ENCODE results near the gene SKIDA1. TPM values are rescaled to one million over a fixed set of nuclear protein-coding genes. Genes with fewer than 3 reads are reported as not detected.

Gene SKIDA1
- total RNA-seq, 1 experiment from 2014 or later = 0.34 TPM

DNA sequence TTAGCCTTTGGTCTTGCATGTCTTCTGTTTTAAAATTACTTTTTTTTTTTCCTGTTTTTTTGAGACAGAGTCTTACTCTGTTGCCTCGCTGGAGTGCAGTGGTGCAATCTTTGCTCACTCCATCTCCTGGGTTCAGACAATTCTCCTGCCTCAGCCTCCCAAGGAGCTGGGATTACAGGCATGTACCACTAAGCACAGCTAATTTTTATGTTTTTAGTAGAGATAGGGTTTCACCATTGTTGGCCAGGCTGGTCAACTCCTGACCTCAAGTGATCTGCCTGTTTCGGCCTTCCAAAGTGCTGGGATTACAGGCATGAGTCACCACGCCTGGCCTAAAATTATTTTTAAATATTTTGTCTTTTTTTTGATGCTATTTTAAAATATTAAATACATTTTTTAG is 47.1 kb upstream of the SKIDA1 start:
- Histone ChIP-seq H3K27me3 (ENCODE audit: insufficient read depth, low read length) (no peaks in the 10 kb centered on the region), H4K20me1 (ENCODE audit: insufficient read depth) (peaks cover 4% of the 10 kb centered on the region; the same call in 1 of the 2 replicates), H3K4me1 (ENCODE audit: control insufficient read depth in 1 of 2, insufficient read depth in 2 of 2, low read length in 2 of 2) (no peaks in the 10 kb centered on the region; a peak in 1 of 4 replicates), H3K4me2 (ENCODE audit: low read length) (no peak overlapping the region), H3K9ac (ENCODE audit: low read length) (no peak overlapping the region), H3K4me3 (replicated peaks in 1 of 2; ENCODE audit: low read depth in 1 of 2, low read length in 2 of 2) (no peak overlapping the region), H3K79me2 (ENCODE audit: insufficient read depth, low read length) (peaks cover 100% of the 10 kb centered on the region), H3K9me3 (ENCODE audit: control insufficient read depth in 1 of 2, insufficient read depth in 1 of 2, low read depth in 1 of 2, low read length in 2 of 2) (no peaks in the 10 kb centered on the region), H3K9me2 (ENCODE audit: insufficient read depth) (no peaks in the 10 kb centered on the region), H3K27ac (ENCODE audit: low read depth, low read length) (no peak overlapping the region), H3K36me3 (ENCODE audit: control insufficient read depth in 1 of 2, insufficient read depth in 2 of 2, low read length in 2 of 2) (no peaks in the 10 kb centered on the region; a peak in 1 of 4 replicates), H2AFZ (ENCODE audit: low read depth, low read length, poor library complexity, severe bottlenecking) (no peak overlapping the region)
- POLR2A ChIA-PET = no interaction called here
- TF ChIP-seq CEBPB (IDR thresholded peaks at IDR 0.05; ENCODE audit: low read depth) (no peak), SRF (IDR thresholded peaks at IDR 0.05; ENCODE audit: low read depth) (no peak), YY1 (IDR thresholded peaks at IDR 0.05; ENCODE audit: extremely low read depth, insufficient replicate concordance, low read depth, low read length) (no peak), ZFX (IDR thresholded peaks at IDR 0.05) (no peak), EZH2 (IDR thresholded peaks at IDR 0.05) (no peak), POLR2A (IDR thresholded peaks at IDR 0.05; ENCODE audit: borderline replicate concordance, extremely low read depth, insufficient read depth, insufficient read length) (no peak), ELF1 (IDR thresholded peaks at IDR 0.05; ENCODE audit: borderline replicate concordance, low read depth) (no peak), TCF7L2 (IDR thresholded peaks at IDR 0.05; ENCODE audit: borderline replicate concordance, extremely low read depth, insufficient read depth, insufficient read length) (no peak), EGR1 (IDR thresholded peaks at IDR 0.05; ENCODE audit: low read depth) (no peak), RAD21 (IDR thresholded peaks at IDR 0.05; ENCODE audit: low read depth) (no peak), CBX3 (IDR thresholded peaks at IDR 0.05; ENCODE audit: low read depth) (no peak), FOSL1 (IDR thresholded peaks at IDR 0.05; ENCODE audit: low read depth) (no peak), POLR2AphosphoS5 (IDR thresholded peaks at IDR 0.05; ENCODE audit: low read depth, low read length) (no peak), SIN3A (IDR thresholded peaks at IDR 0.05; ENCODE audit: low read depth) (no peak), EZH2phosphoT487 (IDR thresholded peaks at IDR 0.05; ENCODE audit: borderline replicate concordance) (no peak)
- TF ChIP-seq, protein P1, sequence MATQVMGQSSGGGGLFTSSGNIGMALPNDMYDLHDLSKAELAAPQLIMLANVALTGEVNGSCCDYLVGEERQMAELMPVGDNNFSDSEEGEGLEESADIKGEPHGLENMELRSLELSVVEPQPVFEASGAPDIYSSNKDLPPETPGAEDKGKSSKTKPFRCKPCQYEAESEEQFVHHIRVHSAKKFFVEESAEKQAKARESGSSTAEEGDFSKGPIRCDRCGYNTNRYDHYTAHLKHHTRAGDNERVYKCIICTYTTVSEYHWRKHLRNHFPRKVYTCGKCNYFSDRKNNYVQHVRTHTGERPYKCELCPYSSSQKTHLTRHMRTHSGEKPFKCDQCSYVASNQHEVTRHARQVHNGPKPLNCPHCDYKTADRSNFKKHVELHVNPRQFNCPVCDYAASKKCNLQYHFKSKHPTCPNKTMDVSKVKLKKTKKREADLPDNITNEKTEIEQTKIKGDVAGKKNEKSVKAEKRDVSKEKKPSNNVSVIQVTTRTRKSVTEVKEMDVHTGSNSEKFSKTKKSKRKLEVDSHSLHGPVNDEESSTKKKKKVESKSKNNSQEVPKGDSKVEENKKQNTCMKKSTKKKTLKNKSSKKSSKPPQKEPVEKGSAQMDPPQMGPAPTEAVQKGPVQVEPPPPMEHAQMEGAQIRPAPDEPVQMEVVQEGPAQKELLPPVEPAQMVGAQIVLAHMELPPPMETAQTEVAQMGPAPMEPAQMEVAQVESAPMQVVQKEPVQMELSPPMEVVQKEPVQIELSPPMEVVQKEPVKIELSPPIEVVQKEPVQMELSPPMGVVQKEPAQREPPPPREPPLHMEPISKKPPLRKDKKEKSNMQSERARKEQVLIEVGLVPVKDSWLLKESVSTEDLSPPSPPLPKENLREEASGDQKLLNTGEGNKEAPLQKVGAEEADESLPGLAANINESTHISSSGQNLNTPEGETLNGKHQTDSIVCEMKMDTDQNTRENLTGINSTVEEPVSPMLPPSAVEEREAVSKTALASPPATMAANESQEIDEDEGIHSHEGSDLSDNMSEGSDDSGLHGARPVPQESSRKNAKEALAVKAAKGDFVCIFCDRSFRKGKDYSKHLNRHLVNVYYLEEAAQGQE (IDR thresholded peaks at IDR 0.05; ENCODE audit: low read depth) = no peak
- TF ChIP-seq, protein P2, sequence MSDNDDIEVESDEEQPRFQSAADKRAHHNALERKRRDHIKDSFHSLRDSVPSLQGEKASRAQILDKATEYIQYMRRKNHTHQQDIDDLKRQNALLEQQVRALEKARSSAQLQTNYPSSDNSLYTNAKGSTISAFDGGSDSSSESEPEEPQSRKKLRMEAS (IDR thresholded peaks at IDR 0.05) = no peak
- TF ChIP-seq, protein P3, sequence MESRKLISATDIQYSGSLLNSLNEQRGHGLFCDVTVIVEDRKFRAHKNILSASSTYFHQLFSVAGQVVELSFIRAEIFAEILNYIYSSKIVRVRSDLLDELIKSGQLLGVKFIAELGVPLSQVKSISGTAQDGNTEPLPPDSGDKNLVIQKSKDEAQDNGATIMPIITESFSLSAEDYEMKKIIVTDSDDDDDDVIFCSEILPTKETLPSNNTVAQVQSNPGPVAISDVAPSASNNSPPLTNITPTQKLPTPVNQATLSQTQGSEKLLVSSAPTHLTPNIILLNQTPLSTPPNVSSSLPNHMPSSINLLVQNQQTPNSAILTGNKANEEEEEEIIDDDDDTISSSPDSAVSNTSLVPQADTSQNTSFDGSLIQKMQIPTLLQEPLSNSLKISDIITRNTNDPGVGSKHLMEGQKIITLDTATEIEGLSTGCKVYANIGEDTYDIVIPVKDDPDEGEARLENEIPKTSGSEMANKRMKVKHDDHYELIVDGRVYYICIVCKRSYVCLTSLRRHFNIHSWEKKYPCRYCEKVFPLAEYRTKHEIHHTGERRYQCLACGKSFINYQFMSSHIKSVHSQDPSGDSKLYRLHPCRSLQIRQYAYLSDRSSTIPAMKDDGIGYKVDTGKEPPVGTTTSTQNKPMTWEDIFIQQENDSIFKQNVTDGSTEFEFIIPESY (IDR thresholded peaks at IDR 0.05; ENCODE audit: extremely low read depth, insufficient replicate concordance, low read length) = no peak
- TF ChIP-seq, protein P4, sequence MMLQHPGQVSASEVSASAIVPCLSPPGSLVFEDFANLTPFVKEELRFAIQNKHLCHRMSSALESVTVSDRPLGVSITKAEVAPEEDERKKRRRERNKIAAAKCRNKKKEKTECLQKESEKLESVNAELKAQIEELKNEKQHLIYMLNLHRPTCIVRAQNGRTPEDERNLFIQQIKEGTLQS (IDR thresholded peaks at IDR 0.05) = no peak
- TF ChIP-seq, protein P5, sequence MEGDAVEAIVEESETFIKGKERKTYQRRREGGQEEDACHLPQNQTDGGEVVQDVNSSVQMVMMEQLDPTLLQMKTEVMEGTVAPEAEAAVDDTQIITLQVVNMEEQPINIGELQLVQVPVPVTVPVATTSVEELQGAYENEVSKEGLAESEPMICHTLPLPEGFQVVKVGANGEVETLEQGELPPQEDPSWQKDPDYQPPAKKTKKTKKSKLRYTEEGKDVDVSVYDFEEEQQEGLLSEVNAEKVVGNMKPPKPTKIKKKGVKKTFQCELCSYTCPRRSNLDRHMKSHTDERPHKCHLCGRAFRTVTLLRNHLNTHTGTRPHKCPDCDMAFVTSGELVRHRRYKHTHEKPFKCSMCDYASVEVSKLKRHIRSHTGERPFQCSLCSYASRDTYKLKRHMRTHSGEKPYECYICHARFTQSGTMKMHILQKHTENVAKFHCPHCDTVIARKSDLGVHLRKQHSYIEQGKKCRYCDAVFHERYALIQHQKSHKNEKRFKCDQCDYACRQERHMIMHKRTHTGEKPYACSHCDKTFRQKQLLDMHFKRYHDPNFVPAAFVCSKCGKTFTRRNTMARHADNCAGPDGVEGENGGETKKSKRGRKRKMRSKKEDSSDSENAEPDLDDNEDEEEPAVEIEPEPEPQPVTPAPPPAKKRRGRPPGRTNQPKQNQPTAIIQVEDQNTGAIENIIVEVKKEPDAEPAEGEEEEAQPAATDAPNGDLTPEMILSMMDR (IDR thresholded peaks at IDR 0.05 in 2 of 3, conservative IDR thresholded peaks at IDR 0.05 in 1 of 3; ENCODE audit: borderline replicate concordance in 1 of 3, insufficient read depth in 1 of 3, low read depth in 2 of 3, low read length in 2 of 3) = no peak
- RAD21 ChIA-PET (ENCODE audit: low non-redundant PET in 1 of 2, low total read pairs in 2 of 2, uncharacterized antibody in 2 of 2, unreplicated experiment in 2 of 2) = no interaction called here
- BruUV-seq (replicated peaks) = no TSS peak
- CTCF ChIA-PET = no interaction called here
- intact Hi-C loops (cut with micrococcal nuclease) = no loop called here
- ATAC-seq = no peak
- no peak for DNase-seq (ENCODE audit: low read depth, low spot score)
